Measurements from ENCODE around the gene DCK.

- TF ChIP-seq EZH2 (IDR thresholded peaks at IDR 0.05; ENCODE audit: low read depth) (no peak), CTCF (conservative IDR thresholded peaks at IDR 0.05) (no peak)
Measured at GRCh38 chr4:71066737-71067716, 73.6 kb downstream of the DCK start.

Measured in PC-9 (cell line).